Loucy (cell line): Measurements from ENCODE around the gene BCAP29.

Experiments
- H2AFZ ChIP-seq: fragments of 200-600 bp; sonication (generic); 2 replicates; pipeline ENCODE4 v1.6.0; 2016; ENCODE audit warnings: antibody characterized with exemption, mild to moderate bottlenecking, low read length, moderate library complexity
- H3F3A ChIP-seq: fragments of 200-600 bp; 2 replicates; pipeline ENCODE4 v1.6.0; 2016; ENCODE audit warnings: antibody characterized with exemption, low read depth, mild to moderate bottlenecking
- H3K27me3 ChIP-seq: fragments of 200-600 bp; sonication (generic); 2 replicates; pipeline ENCODE4 v1.6.1; 2014; ENCODE audit warnings: low read length, mild to moderate bottlenecking; ENCODE audit not compliant: insufficient read depth, poor library complexity, severe bottlenecking
- H3K36me3 ChIP-seq: fragments of 200-600 bp; sonication (generic); 2 replicates; pipeline ENCODE4 v1.6.1; 2016; ENCODE audit warnings: low read length; ENCODE audit not compliant: insufficient read depth
- H3K4me1 ChIP-seq: fragments of 200-600 bp; sonication (generic); 2 replicates; pipeline ENCODE4 v1.5.1; 2014; ENCODE audit warnings: low read length, mild to moderate bottlenecking; ENCODE audit not compliant: insufficient read depth, poor library complexity, severe bottlenecking
- H3K4me2 ChIP-seq: fragments of 200-600 bp; sonication (generic); 2 replicates; pipeline ENCODE4 v1.6.0; 2014; ENCODE audit warnings: antibody characterized with exemption, low read length, low read depth, mild to moderate bottlenecking; ENCODE audit not compliant: poor library complexity, severe bottlenecking
- H3K4me3 ChIP-seq: fragments of 200-600 bp; sonication (generic); 2 replicates; pipeline ENCODE4 v1.5.1; 2014; ENCODE audit warnings: low read length, mild to moderate bottlenecking, mixed read lengths; ENCODE audit not compliant: poor library complexity, severe bottlenecking
- H3K79me2 ChIP-seq: fragments of 200-600 bp; sonication (generic); 2 replicates; pipeline ENCODE4 v1.6.1; 2014; ENCODE audit warnings: low read length; ENCODE audit not compliant: insufficient read depth
- H3K9ac ChIP-seq: fragments of 200-600 bp; sonication (generic); 2 replicates; pipeline ENCODE4 v1.6.0; 2014; ENCODE audit warnings: mild to moderate bottlenecking, low read depth, low read length, moderate library complexity; ENCODE audit not compliant: poor library complexity, severe bottlenecking
- H3K9me2 ChIP-seq: fragments of 200-600 bp; sonication (generic); replicated peaks from 2 replicates; pipeline ENCODE4 v1.6.1; 2016; ENCODE audit warnings: low read depth, low read length, mixed read lengths
- H3K9me3 ChIP-seq: fragments of 200-600 bp; sonication (generic); 2 replicates; pipeline ENCODE4 v1.6.1; 2014; ENCODE audit warnings: mild to moderate bottlenecking, antibody characterized with exemption, low read length, low read depth; ENCODE audit not compliant: insufficient read depth
- H4K20me1 ChIP-seq: fragments of 200-600 bp; sonication (generic); 2 replicates; pipeline ENCODE4 v1.6.0; 2014; ENCODE audit warnings: antibody characterized with exemption, low read length, mild to moderate bottlenecking; ENCODE audit not compliant: insufficient read depth, poor library complexity, severe bottlenecking
- EZH2phosphoT487 ChIP-seq: fragments of 200-600 bp; IDR thresholded peaks from 2 replicates; pipeline ENCODE4 v1.6.1; 2018; ENCODE audit warnings: antibody characterized with exemption, mild to moderate bottlenecking, moderate library complexity, borderline replicate concordance
- TF ChIP-seq, protein P1 (sequence below): fragments of 200-600 bp; sonication (generic); conservative IDR thresholded peaks from 2 replicates; pipeline ENCODE4 v1.5.1; 2014; ENCODE audit warnings: mild to moderate bottlenecking, antibody characterized with exemption, low read length

Gene BCAP29

DNA sequence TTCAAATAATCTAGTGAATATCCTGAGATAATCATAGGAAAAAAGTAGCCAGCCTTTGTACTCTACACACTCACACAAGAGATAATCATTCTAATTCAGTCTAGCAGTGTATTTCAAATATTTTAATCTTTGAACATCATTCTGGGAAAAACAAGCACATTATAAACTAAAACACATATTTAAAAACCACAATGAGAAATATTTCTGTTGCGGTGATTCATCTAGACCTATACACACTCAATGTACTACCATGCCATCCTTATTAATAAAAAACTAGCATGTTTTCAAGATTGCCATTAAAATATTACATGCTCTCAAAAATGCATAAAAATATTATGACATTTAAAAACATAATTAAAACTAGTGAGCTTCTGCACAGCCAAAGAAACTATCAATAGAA is 28.1 kb upstream of the BCAP29 start:
- Histone ChIP-seq H3K4me2 (peak overlapping the region; percentile 32), H3K4me1 (peaks cover 7% of the 10 kb centered on the region), H3K4me3 (no peak overlapping the region), H3K9ac (no peak overlapping the region), H3K79me2 (peaks cover 39% of the 10 kb centered on the region), H2AFZ (no peak overlapping the region), H3K36me3 (peaks cover 46% of the 10 kb centered on the region; the same call in 1 of the 2 replicates), H3K9me2 (no peaks in the 10 kb centered on the region), H3F3A (no peaks in the 10 kb centered on the region), H3K27me3 (no peaks in the 10 kb centered on the region), H4K20me1 (no peaks in the 10 kb centered on the region), H3K9me3 (no peaks in the 10 kb centered on the region)
- TF ChIP-seq, protein P1, sequence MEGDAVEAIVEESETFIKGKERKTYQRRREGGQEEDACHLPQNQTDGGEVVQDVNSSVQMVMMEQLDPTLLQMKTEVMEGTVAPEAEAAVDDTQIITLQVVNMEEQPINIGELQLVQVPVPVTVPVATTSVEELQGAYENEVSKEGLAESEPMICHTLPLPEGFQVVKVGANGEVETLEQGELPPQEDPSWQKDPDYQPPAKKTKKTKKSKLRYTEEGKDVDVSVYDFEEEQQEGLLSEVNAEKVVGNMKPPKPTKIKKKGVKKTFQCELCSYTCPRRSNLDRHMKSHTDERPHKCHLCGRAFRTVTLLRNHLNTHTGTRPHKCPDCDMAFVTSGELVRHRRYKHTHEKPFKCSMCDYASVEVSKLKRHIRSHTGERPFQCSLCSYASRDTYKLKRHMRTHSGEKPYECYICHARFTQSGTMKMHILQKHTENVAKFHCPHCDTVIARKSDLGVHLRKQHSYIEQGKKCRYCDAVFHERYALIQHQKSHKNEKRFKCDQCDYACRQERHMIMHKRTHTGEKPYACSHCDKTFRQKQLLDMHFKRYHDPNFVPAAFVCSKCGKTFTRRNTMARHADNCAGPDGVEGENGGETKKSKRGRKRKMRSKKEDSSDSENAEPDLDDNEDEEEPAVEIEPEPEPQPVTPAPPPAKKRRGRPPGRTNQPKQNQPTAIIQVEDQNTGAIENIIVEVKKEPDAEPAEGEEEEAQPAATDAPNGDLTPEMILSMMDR: no peak
- no peak for TF ChIP-seq EZH2phosphoT487

DNA sequence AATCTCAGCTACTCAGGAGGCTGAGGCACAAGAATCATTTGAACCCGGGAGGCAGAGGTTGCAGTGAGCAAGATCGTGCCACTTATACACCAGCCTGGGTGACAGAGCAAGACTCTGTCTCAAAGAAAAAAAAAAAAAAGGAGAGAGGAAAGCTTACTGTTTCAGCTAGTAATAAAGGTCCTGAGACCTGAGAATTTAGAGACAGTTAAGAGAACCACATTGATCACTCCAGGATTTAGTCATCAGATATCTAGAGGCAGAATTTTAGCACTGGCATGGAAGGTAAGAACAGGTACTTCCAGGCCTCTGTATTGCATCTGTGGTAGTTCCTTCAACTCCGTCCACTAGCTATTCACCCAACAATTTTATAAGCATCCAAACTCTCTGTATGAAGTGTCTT is 24.2 kb upstream of the BCAP29 start:
- H3K9me3 ChIP-seq: no peaks in the 10 kb centered on the region
- H3K4me2 ChIP-seq: no peak overlapping the region
- peaks cover 30% of the 10 kb centered on the region for H3K4me1 ChIP-seq

DNA sequence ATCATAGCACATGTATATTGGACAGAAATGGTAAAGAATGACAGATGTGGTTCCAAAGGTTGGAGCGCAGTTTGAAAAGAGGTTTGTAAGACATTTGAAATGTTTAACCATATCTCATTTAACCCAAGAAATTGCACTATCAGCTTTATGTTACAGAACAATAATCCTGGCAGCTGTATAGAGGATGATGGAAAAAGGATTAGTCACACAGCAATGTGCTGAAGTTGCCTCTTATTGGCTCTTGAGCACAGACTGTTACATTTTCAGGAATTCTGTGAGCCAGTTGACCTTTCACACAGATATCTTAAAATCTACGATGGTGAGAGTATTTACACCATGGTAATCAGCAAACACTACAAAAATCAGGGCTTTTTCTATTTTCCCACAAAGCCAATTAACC is 20.2 kb upstream of the BCAP29 start:
- Histone ChIP-seq H3F3A (no peaks in the 10 kb centered on the region), H4K20me1 (peaks cover 40% of the 10 kb centered on the region), H3K9me2 (no peaks in the 10 kb centered on the region), H3K4me3 (peak overlapping the region; percentile 71), H3K4me2 (peak overlapping the region; percentile 85), H2AFZ (no peak overlapping the region), H3K36me3 (peaks cover 19% of the 10 kb centered on the region; the same call in 1 of the 2 replicates), H3K79me2 (peaks cover 70% of the 10 kb centered on the region), H3K4me1 (peaks cover 47% of the 10 kb centered on the region), H3K9ac (no peak overlapping the region), H3K9me3 (no peaks in the 10 kb centered on the region), H3K27me3 (no peaks in the 10 kb centered on the region)
- no peak for TF ChIP-seq EZH2phosphoT487

More for the DNA sequence above, 24.2 kb upstream of the BCAP29 start:
- Histone ChIP-seq H2AFZ (no peak overlapping the region), H3K9ac (no peak overlapping the region), H3K27me3 (no peaks in the 10 kb centered on the region), H3K36me3 (peaks cover 39% of the 10 kb centered on the region; the same call in 1 of the 2 replicates), H3K9me2 (no peaks in the 10 kb centered on the region), H3K79me2 (peaks cover 57% of the 10 kb centered on the region), H3F3A (no peaks in the 10 kb centered on the region), H3K4me3 (no peak overlapping the region), H4K20me1 (peaks cover 20% of the 10 kb centered on the region)
- no peak for TF ChIP-seq EZH2phosphoT487
- TF ChIP-seq, protein P1: no peak

DNA sequence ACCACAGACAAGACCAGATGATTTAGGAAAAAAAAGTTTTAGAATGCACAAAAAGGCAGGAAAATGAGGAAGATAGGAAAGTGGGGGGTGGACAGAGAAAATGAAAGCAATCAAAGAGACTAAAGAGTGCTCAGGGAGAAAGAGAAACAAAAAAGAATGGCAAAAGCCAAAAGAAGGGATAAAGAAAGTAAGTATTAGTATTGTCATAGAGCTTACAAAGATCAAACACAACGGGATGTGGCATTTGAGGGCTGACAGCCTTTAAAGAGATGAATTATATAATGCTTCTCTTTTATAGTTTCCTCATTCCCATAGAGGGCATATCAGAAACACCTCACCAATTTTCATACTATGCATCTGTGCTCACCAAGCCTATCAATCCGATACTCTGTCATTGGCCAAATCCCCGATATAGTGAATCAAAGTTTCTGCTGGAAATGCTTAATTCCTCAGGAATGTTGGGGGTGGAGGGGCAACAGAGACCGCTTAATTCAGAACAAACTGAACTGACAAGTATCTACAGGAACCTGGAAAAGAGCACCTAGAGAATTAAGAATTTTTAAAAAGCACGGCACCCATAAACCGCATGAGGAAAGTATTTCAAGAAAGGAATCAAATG is 19.0 kb upstream of the BCAP29 start:
- no peaks in the 10 kb centered on the region for H3F3A ChIP-seq
- H3K79me2 ChIP-seq: peaks cover 68% of the 10 kb centered on the region
- H2AFZ ChIP-seq: no peak overlapping the region
- peaks cover 51% of the 10 kb centered on the region for H3K4me1 ChIP-seq
- H3K4me3 ChIP-seq: peak overlapping the region; percentile 71
- no peak overlapping the region for H3K9ac ChIP-seq
- peaks cover 40% of the 10 kb centered on the region for H4K20me1 ChIP-seq
- H3K9me3 ChIP-seq: no peaks in the 10 kb centered on the region
- peaks cover 10% of the 10 kb centered on the region; the same call in 1 of the 2 replicates for H3K36me3 ChIP-seq
- peak overlapping the region; percentile 85 for H3K4me2 ChIP-seq
- no peaks in the 10 kb centered on the region for H3K9me2 ChIP-seq
- no peaks in the 10 kb centered on the region for H3K27me3 ChIP-seq
- TF ChIP-seq, protein P1: no peak
- TF ChIP-seq EZH2phosphoT487: no peak
